Esophagus squamous epithelium (tissue), 4 donors: ENCODE data around the gene CFAP99.

Experiments
- POLR2A ChIP-seq, 4 donors: fragments of 450-650 bp; IDR thresholded peaks; one replicate each; pipeline ENCODE4 v1.6.1; 2017; ENCODE audit warnings: antibody characterized with exemption in 4 of 4, mild to moderate bottlenecking in 4 of 4, moderate library complexity in 3 of 4
- TF ChIP-seq, protein P1 (sequence below), 6 experiments: fragments of 450-650 bp in 4 of 6; fragments of 200-600 bp in 2 of 6; sonication (generic) in 2 of 6; IDR thresholded peaks; one replicate each; pipeline ENCODE4 v1.5.1; 2016 to 2019; ENCODE audit warnings: antibody characterized with exemption in 6 of 6, mild to moderate bottlenecking in 4 of 6, moderate library complexity in 4 of 6

DNA sequence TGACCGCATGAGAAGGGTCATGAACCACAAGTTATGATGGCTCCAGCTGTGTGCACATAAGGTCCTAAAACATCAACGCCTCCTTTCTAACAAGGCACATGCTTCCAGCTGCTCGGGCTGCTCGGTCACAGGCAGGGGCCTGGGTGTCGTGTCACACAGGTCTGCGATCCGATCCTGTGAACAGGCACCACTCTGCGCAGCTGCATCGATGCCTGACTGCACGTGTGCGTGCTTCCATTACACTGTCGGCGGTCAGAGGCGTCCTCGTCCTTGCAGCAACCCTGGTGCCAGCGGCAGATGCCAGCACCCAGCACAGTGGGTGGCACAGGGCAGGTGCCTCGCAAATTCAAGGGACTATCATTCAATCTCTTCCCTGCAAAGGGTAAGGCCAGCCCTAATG is 24.2 kb upstream of the CFAP99 start:
- TF ChIP-seq, protein P1, sequence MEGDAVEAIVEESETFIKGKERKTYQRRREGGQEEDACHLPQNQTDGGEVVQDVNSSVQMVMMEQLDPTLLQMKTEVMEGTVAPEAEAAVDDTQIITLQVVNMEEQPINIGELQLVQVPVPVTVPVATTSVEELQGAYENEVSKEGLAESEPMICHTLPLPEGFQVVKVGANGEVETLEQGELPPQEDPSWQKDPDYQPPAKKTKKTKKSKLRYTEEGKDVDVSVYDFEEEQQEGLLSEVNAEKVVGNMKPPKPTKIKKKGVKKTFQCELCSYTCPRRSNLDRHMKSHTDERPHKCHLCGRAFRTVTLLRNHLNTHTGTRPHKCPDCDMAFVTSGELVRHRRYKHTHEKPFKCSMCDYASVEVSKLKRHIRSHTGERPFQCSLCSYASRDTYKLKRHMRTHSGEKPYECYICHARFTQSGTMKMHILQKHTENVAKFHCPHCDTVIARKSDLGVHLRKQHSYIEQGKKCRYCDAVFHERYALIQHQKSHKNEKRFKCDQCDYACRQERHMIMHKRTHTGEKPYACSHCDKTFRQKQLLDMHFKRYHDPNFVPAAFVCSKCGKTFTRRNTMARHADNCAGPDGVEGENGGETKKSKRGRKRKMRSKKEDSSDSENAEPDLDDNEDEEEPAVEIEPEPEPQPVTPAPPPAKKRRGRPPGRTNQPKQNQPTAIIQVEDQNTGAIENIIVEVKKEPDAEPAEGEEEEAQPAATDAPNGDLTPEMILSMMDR (IDR thresholded peaks at IDR 0.05): no peak
- no peak for TF ChIP-seq POLR2A (IDR thresholded peaks at IDR 0.05)
